Measurements from ENCODE around the gene UQCRC1.

The UQCRC1 gene

GRCh38 chr3:48591436-48591835 lies 18.0 kb downstream of the UQCRC1 start:
- TF ChIP-seq CTCF (IDR thresholded peaks at IDR 0.05; ENCODE audit: low read depth, low read length) (no peak), POLR2A (IDR thresholded peaks at IDR 0.05; ENCODE audit: extremely low read depth, insufficient read length) (no peak), MYC (IDR thresholded peaks at IDR 0.05; ENCODE audit: low read depth, low read length) (no peak)
- TF ChIP-seq, protein P1, sequence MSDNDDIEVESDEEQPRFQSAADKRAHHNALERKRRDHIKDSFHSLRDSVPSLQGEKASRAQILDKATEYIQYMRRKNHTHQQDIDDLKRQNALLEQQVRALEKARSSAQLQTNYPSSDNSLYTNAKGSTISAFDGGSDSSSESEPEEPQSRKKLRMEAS (IDR thresholded peaks at IDR 0.05; ENCODE audit: low read depth, low read length), result no peak
- no peak overlapping the region for H3K4me3 ChIP-seq (ENCODE audit: low read depth, low read length)
- no peak for DNase-seq (ENCODE audit: low read depth)

- DNase-seq (ENCODE audit: low read depth), result no peak
These were observed 21.2 kb downstream of the UQCRC1 start for GRCh38 chr3:48588230-48588629.

GRCh38 chr3:48587686-48588085 lies 21.8 kb downstream of the UQCRC1 start:
- no peak for DNase-seq (ENCODE audit: low read depth)
- H3K4me3 ChIP-seq (ENCODE audit: low read depth, low read length), result no peak overlapping the region
- TF ChIP-seq, protein P1 (IDR thresholded peaks at IDR 0.05; ENCODE audit: low read depth, low read length), result no peak
- TF ChIP-seq POLR2A (IDR thresholded peaks at IDR 0.05; ENCODE audit: extremely low read depth, insufficient read length) (no peak), MYC (IDR thresholded peaks at IDR 0.05; ENCODE audit: low read depth, low read length) (no peak), CTCF (IDR thresholded peaks at IDR 0.05; ENCODE audit: low read depth, low read length) (no peak)

More at GRCh38 chr3:48588230-48588629, 21.2 kb downstream of the UQCRC1 start:
- TF ChIP-seq MYC (IDR thresholded peaks at IDR 0.05; ENCODE audit: low read depth, low read length) (no peak), POLR2A (IDR thresholded peaks at IDR 0.05; ENCODE audit: extremely low read depth, insufficient read length) (no peak), CTCF (IDR thresholded peaks at IDR 0.05; ENCODE audit: low read depth, low read length) (no peak)
- TF ChIP-seq, protein P1 (IDR thresholded peaks at IDR 0.05; ENCODE audit: low read depth, low read length), result no peak
- H3K4me3 ChIP-seq (ENCODE audit: low read depth, low read length), result no peak overlapping the region

- H3K4me3 ChIP-seq (ENCODE audit: low read depth, low read length), result no peak overlapping the region
- no peak for DNase-seq (ENCODE audit: low read depth)
- TF ChIP-seq MYC (IDR thresholded peaks at IDR 0.05; ENCODE audit: low read depth, low read length) (no peak), CTCF (IDR thresholded peaks at IDR 0.05; ENCODE audit: low read depth, low read length) (no peak), POLR2A (IDR thresholded peaks at IDR 0.05; ENCODE audit: extremely low read depth, insufficient read length) (no peak)
- TF ChIP-seq, protein P1 (IDR thresholded peaks at IDR 0.05; ENCODE audit: low read depth, low read length), result no peak
These were observed 24.0 kb downstream of the UQCRC1 start for GRCh38 chr3:48585411-48585810.

- no peak overlapping the region for H3K4me3 ChIP-seq (ENCODE audit: low read depth, low read length)
- TF ChIP-seq POLR2A (IDR thresholded peaks at IDR 0.05; ENCODE audit: extremely low read depth, insufficient read length) (no peak), MYC (IDR thresholded peaks at IDR 0.05; ENCODE audit: low read depth, low read length) (no peak), CTCF (IDR thresholded peaks at IDR 0.05; ENCODE audit: low read depth, low read length) (no peak)
- TF ChIP-seq, protein P1 (IDR thresholded peaks at IDR 0.05; ENCODE audit: low read depth, low read length), result no peak
- DNase-seq (ENCODE audit: low read depth), result no peak
These were observed 24.6 kb downstream of the UQCRC1 start for GRCh38 chr3:48584836-48585235.

Data from NB4 (cell line).